ENCODE data around the gene SCNM1.
"Not testable (repeated sequence)": the region's sequence is repeated elsewhere in the genome, so short reads cannot be mapped to it uniquely, and the experiment has no call there.

Gene SCNM1

GRCh38 chr1:151146412-151147131, 19.4 kb upstream of the SCNM1 start, which contains the start of gene SEMA6C:
Gene SEMA6C, minus strand, starts transcription at chr1:151146631. Its CDS starts 4,010 bp downstream, at chr1:151142621.
- DNase-seq (ENCODE audit: low spot score) = peak; percentile 86

- no peak for DNase-seq (ENCODE audit: low spot score)
Observed at GRCh38 chr1:151147132-151147503, 18.8 kb upstream of the SCNM1 start.

- DNase-seq (ENCODE audit: low spot score) = no peak
Observed at GRCh38 chr1:151147665-151148064, 18.3 kb upstream of the SCNM1 start.

- DNase-seq (ENCODE audit: low spot score) = peak; percentile 76
Observed at GRCh38 chr1:151156515-151156819, 9.5 kb upstream of the SCNM1 start, which contains the start of gene TNFAIP8L2. Gene TNFAIP8L2, plus strand, starts transcription at chr1:151156649. Its CDS starts 2,049 bp downstream, at chr1:151158698.

GRCh38 chr1:151157067-151157531, 8.8 kb upstream of the SCNM1 start:
- peak; percentile 76 for DNase-seq (ENCODE audit: low spot score)

GRCh38 chr1:151158326-151158725, 7.6 kb upstream of the SCNM1 start:
- DNase-seq (ENCODE audit: low spot score) = no peak

- no peak for DNase-seq (ENCODE audit: low spot score)
Observed at GRCh38 chr1:151158751-151159251, 7.1 kb upstream of the SCNM1 start.

GRCh38 chr1:151159373-151159772, 6.6 kb upstream of the SCNM1 start:
- no peak for DNase-seq (ENCODE audit: low spot score)

- no peak for DNase-seq (ENCODE audit: low spot score)
Observed at GRCh38 chr1:151164732-151165280, 1.1 kb upstream of the SCNM1 start.

- no peak for DNase-seq (ENCODE audit: low spot score)
Observed at GRCh38 chr1:151165281-151165737, 635 bp upstream of the SCNM1 start.

- DNase-seq (ENCODE audit: low spot score) = no peak
Observed at GRCh38 chr1:151166505-151166956, 587 bp downstream of the SCNM1 start.

GRCh38 chr1:151167116-151167515, 1.2 kb downstream of the SCNM1 start:
- DNase-seq (ENCODE audit: low spot score) = no peak

- DNase-seq (ENCODE audit: low spot score) = no peak
Observed at GRCh38 chr1:151171190-151171589, 5.2 kb downstream of the SCNM1 start.

GRCh38 chr1:151175041-151175741, 9.2 kb downstream of the SCNM1 start:
- DNase-seq (ENCODE audit: low spot score) = no peak

GRCh38 chr1:151175863-151176262, 9.9 kb downstream of the SCNM1 start, which contains the start of gene TMOD4:
Gene TMOD4, minus strand, starts transcription at chr1:151175981. Its CDS starts 1,106 bp downstream, at chr1:151174875.
- DNase-seq (ENCODE audit: low spot score) = no peak

GRCh38 chr1:151176514-151177045, 10.6 kb downstream of the SCNM1 start:
- DNase-seq (ENCODE audit: low spot score) = no peak

- no peak for DNase-seq (ENCODE audit: low spot score)
Observed at GRCh38 chr1:151184211-151184610, 18.3 kb downstream of the SCNM1 start.

GRCh38 chr1:151187205-151187604, 21.3 kb downstream of the SCNM1 start:
- DNase-seq (ENCODE audit: low spot score) = no peak

- not testable (repeated sequence) for DNase-seq (ENCODE audit: low spot score)
Observed at GRCh38 chr1:151188667-151189066, 22.7 kb downstream of the SCNM1 start.

GRCh38 chr1:151189637-151190445, 23.9 kb downstream of the SCNM1 start, which contains the start of gene VPS72:
Gene VPS72, minus strand, starts transcription at chr1:151190197. Its CDS starts 76 bp downstream, at chr1:151190121.
- DNase-seq (ENCODE audit: low spot score) = peak; percentile 84

- DNase-seq (ENCODE audit: low spot score) = no peak
Observed at GRCh38 chr1:151192047-151192446, 26.1 kb downstream of the SCNM1 start.
